ENCODE measurements around the gene CBX3.
"Not testable (repeated sequence)": the region's sequence is repeated elsewhere in the genome, so short reads cannot be mapped to it uniquely, and the experiment has no call there.

The CBX3 gene

DNA sequence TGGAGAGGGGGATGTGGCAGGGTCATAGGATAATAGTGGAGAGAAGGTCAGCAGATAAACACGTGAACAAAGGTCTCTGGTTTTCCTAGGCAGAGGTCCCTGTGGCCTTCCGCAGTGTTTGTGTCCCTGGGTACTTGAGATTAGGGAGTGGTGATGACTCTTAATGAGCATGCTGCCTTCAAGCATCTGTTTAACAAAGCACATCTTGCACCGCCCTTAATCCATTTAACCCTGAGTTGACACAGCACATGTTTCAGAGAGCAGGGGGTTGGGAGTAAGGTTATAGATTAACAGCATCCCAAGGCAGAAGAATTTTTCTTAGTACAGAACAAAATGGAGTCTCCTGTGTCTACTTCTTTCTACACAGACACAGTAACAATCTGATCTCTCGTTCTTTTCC lies 25.6 kb upstream of the CBX3 start:
- not testable (repeated sequence) for H3K27me3 ChIP-seq (ENCODE audit: low read depth, low read length); H3K36me3 ChIP-seq (ENCODE audit: control insufficient read depth in 1 of 2, insufficient read depth in 2 of 2, low read length in 2 of 2); H3K4me3 ChIP-seq (ENCODE audit: low read depth in 1 of 2, low read length in 2 of 2); H3K27ac ChIP-seq (ENCODE audit: low read length); H3K9me3 ChIP-seq (ENCODE audit: control insufficient read depth in 1 of 2, low read length in 2 of 2); H3K4me1 ChIP-seq (ENCODE audit: control insufficient read depth in 1 of 2, insufficient read depth in 2 of 2, low read length in 2 of 2)

DNA sequence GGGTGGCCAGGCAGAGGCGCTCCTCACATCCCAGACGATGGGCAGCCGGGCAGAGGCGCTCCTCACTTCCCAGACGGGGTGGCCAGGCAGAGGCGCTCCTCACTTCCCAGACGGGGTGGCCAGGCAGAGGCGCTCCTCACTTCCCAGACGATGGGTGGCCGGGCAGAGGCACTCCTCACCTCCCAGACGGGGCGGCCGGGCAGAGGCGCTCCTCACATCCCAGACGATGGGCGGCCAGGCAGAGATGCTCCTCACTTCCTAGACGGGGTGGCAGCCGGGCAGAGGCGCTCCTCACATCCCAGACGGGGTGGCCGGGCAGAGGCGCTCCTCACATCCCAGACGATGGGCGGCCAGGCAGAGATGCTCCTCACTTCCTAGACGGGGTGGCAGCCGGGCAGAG lies 24.8 kb upstream of the CBX3 start:
- H3K9me3 ChIP-seq (ENCODE audit: control insufficient read depth in 1 of 2, low read length in 2 of 2); H3K27ac ChIP-seq (ENCODE audit: low read length); H3K36me3 ChIP-seq (ENCODE audit: control insufficient read depth in 1 of 2, insufficient read depth in 2 of 2, low read length in 2 of 2): not testable (repeated sequence)

GRCh38 chr7:26177269-26177668 lies 24.3 kb upstream of the CBX3 start:
- H3K9me3 ChIP-seq (ENCODE audit: control insufficient read depth in 1 of 2, low read length in 2 of 2); H3K4me1 ChIP-seq (ENCODE audit: control insufficient read depth in 1 of 2, insufficient read depth in 2 of 2, low read length in 2 of 2); H3K27me3 ChIP-seq (ENCODE audit: low read depth, low read length); H3K4me3 ChIP-seq (ENCODE audit: low read depth in 1 of 2, low read length in 2 of 2); H3K27ac ChIP-seq (ENCODE audit: low read length); H3K36me3 ChIP-seq (ENCODE audit: control insufficient read depth in 1 of 2, insufficient read depth in 2 of 2, low read length in 2 of 2): not testable (repeated sequence)

More for the DNA sequence above, 24.8 kb upstream of the CBX3 start:
- not testable (repeated sequence) for H3K4me1 ChIP-seq (ENCODE audit: control insufficient read depth in 1 of 2, insufficient read depth in 2 of 2, low read length in 2 of 2); H3K27me3 ChIP-seq (ENCODE audit: low read depth, low read length); H3K4me3 ChIP-seq (ENCODE audit: low read depth in 1 of 2, low read length in 2 of 2)

DNA sequence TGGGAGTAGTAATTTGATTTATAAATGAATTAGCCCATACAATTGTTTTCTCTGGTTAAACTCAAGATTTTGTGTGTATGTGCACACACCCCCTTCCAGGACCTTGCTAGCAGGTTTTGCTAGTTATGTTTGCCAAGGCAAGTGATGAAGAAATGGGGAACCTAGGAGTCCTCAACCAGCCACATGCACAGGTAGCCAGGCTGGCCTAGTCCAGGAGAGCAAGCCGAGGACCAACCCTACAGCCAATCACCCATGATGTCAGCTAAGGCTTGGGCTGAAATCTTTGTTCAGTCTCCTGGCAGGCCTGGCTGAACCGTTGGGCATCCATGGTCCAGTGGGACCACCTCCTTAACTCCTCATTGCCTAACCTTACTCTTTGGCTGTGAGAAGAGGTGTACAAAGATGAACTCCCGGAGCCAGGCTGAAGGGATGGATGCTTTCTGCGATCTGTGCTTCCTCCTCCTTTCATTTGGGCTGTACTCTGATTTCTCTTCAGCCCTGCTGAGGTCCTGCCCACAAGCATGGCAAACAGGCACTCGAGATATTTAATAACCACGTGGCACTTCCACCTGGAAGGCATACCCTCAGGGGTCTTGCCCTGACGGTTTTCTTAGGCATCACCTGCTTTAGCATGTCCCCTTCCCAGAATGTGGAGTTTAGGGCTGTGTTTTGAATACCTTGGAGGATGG lies 23.1 kb upstream of the CBX3 start:
- no peak overlapping the region for H3K27ac ChIP-seq (ENCODE audit: low read length)
- H3K27me3 ChIP-seq (ENCODE audit: low read depth, low read length), result no peaks in the 10 kb centered on the region
- no peaks in the 10 kb centered on the region for H3K9me3 ChIP-seq (ENCODE audit: control insufficient read depth in 1 of 2, low read length in 2 of 2)
- H3K4me3 ChIP-seq (ENCODE audit: low read depth in 1 of 2, low read length in 2 of 2), result no peak overlapping the region
- peaks cover 0 to 8% of the 10 kb centered on the region in 2 donors for H3K4me1 ChIP-seq (ENCODE audit: control insufficient read depth in 1 of 2, insufficient read depth in 2 of 2, low read length in 2 of 2)
- no peaks in the 10 kb centered on the region for H3K36me3 ChIP-seq (ENCODE audit: control insufficient read depth in 1 of 2, insufficient read depth in 2 of 2, low read length in 2 of 2)

DNA sequence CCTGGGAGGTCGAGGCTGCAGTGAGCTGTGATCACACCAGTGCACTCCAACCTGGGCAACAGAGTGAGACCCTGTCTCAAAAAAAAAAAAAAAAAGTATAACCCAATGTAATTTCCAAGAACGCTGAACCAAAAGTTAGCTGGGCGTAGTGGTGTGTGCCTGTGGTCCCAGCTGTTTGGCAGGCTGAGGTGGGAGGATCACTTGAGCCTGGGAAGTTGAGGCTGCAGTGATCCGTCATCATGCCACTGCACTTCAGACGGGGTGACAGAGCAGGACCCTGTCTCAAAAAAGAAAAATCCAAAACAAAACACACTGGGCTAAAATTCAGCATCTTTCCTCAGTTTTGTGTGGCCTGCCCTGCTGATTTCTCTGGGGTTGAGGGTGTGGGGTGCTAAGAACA lies 22.1 kb upstream of the CBX3 start:
- H3K4me1 ChIP-seq (ENCODE audit: control insufficient read depth in 1 of 2, insufficient read depth in 2 of 2, low read length in 2 of 2), result peaks cover 0 to 8% of the 10 kb centered on the region in 2 donors

DNA sequence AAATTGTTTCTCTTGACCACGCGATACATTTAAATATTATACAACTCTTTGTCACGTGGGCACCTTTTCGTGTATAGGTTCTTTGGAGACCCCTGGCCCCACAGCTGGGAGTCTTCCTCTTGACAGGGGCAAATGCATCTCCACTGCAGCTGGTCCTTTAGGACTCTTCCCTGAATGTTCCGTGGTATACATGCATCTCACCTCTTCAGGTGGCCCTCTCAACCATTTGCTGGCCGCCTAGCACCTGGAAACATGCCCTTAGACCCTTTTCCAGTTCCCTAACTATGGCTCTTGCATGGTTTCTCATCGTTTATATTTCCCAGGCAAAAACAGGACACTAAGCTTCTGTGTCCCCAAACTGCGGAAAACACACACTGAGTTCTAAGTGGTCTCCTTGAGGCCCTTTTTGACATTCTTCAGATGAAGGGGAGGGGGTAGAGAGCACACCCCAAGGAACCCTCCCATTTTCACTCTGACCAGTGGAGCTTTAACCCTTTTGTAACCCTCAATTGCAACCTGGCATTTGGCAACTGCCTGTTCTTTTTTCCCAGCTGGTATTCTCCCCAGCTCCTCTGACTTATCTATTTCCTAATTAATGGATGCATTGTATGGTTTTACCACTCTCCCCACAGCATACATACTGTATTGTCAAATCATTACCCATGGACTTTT lies 21.6 kb upstream of the CBX3 start:
- H3K9me3 ChIP-seq (ENCODE audit: control insufficient read depth in 1 of 2, low read length in 2 of 2), result no peaks in the 10 kb centered on the region
- H3K27ac ChIP-seq (ENCODE audit: low read length), result no peak overlapping the region
- no peak overlapping the region for H3K4me3 ChIP-seq (ENCODE audit: low read depth in 1 of 2, low read length in 2 of 2)
- H3K27me3 ChIP-seq (ENCODE audit: low read depth, low read length), result no peaks in the 10 kb centered on the region
- peaks cover 0 to 8% of the 10 kb centered on the region in 2 donors for H3K4me1 ChIP-seq (ENCODE audit: control insufficient read depth in 1 of 2, insufficient read depth in 2 of 2, low read length in 2 of 2)
- no peaks in the 10 kb centered on the region for H3K36me3 ChIP-seq (ENCODE audit: control insufficient read depth in 1 of 2, insufficient read depth in 2 of 2, low read length in 2 of 2)

More for the DNA sequence above, 22.1 kb upstream of the CBX3 start:
- Histone ChIP-seq H3K27ac (ENCODE audit: low read length) (no peak overlapping the region), H3K36me3 (ENCODE audit: control insufficient read depth in 1 of 2, insufficient read depth in 2 of 2, low read length in 2 of 2) (no peaks in the 10 kb centered on the region), H3K27me3 (ENCODE audit: low read depth, low read length) (no peaks in the 10 kb centered on the region), H3K4me3 (ENCODE audit: low read depth in 1 of 2, low read length in 2 of 2) (no peak overlapping the region), H3K9me3 (ENCODE audit: control insufficient read depth in 1 of 2, low read length in 2 of 2) (no peaks in the 10 kb centered on the region)

GRCh38 chr7:26180792-26181198 lies 20.8 kb upstream of the CBX3 start:
- Histone ChIP-seq H3K9me3 (ENCODE audit: control insufficient read depth in 1 of 2, low read length in 2 of 2) (no peaks in the 10 kb centered on the region), H3K36me3 (ENCODE audit: control insufficient read depth in 1 of 2, insufficient read depth in 2 of 2, low read length in 2 of 2) (no peaks in the 10 kb centered on the region), H3K4me3 (ENCODE audit: low read depth in 1 of 2, low read length in 2 of 2) (no peak overlapping the region), H3K27ac (ENCODE audit: low read length) (no peak overlapping the region), H3K27me3 (ENCODE audit: low read depth, low read length) (no peaks in the 10 kb centered on the region), H3K4me1 (ENCODE audit: control insufficient read depth in 1 of 2, insufficient read depth in 2 of 2, low read length in 2 of 2) (peaks cover 0 to 8% of the 10 kb centered on the region in 2 donors)

DNA sequence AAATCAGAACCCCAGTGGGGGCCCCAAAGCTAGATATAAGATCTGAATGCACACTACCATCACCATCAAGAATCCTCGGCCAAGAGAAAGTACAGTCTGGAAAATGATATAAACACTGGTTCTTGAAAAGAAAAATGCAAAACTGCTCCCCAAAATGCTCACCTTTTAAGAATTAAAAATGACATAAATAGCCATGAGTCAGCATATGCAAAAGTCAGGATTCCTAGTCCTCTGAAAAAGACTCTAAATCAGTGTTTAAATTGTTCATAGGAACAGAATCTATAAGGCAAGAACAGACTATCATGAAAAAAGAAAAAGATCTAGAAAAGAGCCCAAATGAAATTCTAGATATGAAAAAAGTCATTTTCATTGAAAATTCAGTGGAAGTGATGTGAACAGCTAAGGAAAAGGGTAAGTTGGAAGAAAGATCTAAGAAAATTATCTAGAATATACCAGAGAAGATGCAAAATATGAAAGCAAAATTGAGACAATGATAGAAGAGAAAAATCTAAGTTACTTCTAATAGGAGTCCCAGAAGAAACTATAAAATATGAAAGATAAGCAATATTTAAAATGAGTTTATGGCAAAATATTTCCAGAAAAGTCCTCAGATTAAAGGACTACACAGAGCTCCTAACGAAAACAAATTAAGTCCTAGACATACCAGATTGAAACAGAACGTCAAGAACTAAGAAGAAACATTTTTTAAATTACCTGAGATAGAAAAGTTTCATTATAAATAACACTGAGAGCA lies 19.9 kb upstream of the CBX3 start:
- Histone ChIP-seq H3K4me1 (ENCODE audit: control insufficient read depth in 1 of 2, insufficient read depth in 2 of 2, low read length in 2 of 2) (peaks cover 0 to 8% of the 10 kb centered on the region in 2 donors), H3K4me3 (ENCODE audit: low read depth in 1 of 2, low read length in 2 of 2) (no peak overlapping the region), H3K27ac (ENCODE audit: low read length) (no peak overlapping the region)

DNA sequence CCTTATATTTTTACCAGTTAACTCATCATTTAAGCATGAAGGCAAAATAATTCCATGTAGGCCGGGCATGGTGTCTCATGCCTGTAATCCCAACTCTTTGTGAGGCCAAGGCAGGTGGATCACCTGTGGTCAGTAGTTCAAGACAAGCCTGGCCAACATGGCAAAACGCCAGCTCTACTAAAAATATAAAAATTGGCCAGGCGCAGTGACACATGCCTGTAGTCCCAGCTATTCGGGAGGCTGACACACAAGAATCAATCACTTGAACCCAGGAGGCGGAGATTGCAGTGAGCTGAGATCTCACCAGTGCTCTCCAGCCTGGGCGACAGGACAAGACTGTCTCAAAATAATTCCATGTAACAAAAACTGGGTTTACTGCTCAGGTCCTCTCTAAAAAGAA lies 19.3 kb upstream of the CBX3 start:
- Histone ChIP-seq H3K9me3 (ENCODE audit: control insufficient read depth in 1 of 2, low read length in 2 of 2) (no peaks in the 10 kb centered on the region), H3K27me3 (ENCODE audit: low read depth, low read length) (no peaks in the 10 kb centered on the region), H3K4me1 (ENCODE audit: control insufficient read depth in 1 of 2, insufficient read depth in 2 of 2, low read length in 2 of 2) (peaks cover 0 to 8% of the 10 kb centered on the region in 2 donors), H3K36me3 (ENCODE audit: control insufficient read depth in 1 of 2, insufficient read depth in 2 of 2, low read length in 2 of 2) (peaks cover 0 to 3% of the 10 kb centered on the region in 2 donors), H3K4me3 (ENCODE audit: low read depth in 1 of 2, low read length in 2 of 2) (no peak overlapping the region), H3K27ac (ENCODE audit: low read length) (no peak overlapping the region)

More for the DNA sequence above, 19.9 kb upstream of the CBX3 start:
- Histone ChIP-seq H3K36me3 (ENCODE audit: control insufficient read depth in 1 of 2, insufficient read depth in 2 of 2, low read length in 2 of 2) (no peaks in the 10 kb centered on the region), H3K27me3 (ENCODE audit: low read depth, low read length) (no peaks in the 10 kb centered on the region), H3K9me3 (ENCODE audit: control insufficient read depth in 1 of 2, low read length in 2 of 2) (no peaks in the 10 kb centered on the region)

- Histone ChIP-seq H3K9me3 (ENCODE audit: control insufficient read depth in 1 of 2, low read length in 2 of 2) (no peaks in the 10 kb centered on the region), H3K4me3 (ENCODE audit: low read depth in 1 of 2, low read length in 2 of 2) (no peak overlapping the region), H3K27me3 (ENCODE audit: low read depth, low read length) (no peaks in the 10 kb centered on the region), H3K4me1 (ENCODE audit: control insufficient read depth in 1 of 2, insufficient read depth in 2 of 2, low read length in 2 of 2) (peaks cover 0 to 8% of the 10 kb centered on the region in 2 donors), H3K27ac (ENCODE audit: low read length) (no peak overlapping the region), H3K36me3 (ENCODE audit: control insufficient read depth in 1 of 2, insufficient read depth in 2 of 2, low read length in 2 of 2) (peaks cover 0 to 7% of the 10 kb centered on the region in 2 donors)
Measured at GRCh38 chr7:26182706-26183105, 18.8 kb upstream of the CBX3 start.

GRCh38 chr7:26183545-26184280 lies 17.8 kb upstream of the CBX3 start:
- Histone ChIP-seq H3K4me1 (ENCODE audit: control insufficient read depth in 1 of 2, insufficient read depth in 2 of 2, low read length in 2 of 2) (peaks cover 0 to 8% of the 10 kb centered on the region in 2 donors), H3K36me3 (ENCODE audit: control insufficient read depth in 1 of 2, insufficient read depth in 2 of 2, low read length in 2 of 2) (peaks cover 7 to 17% of the 10 kb centered on the region in 2 donors), H3K27me3 (ENCODE audit: low read depth, low read length) (no peaks in the 10 kb centered on the region), H3K27ac (ENCODE audit: low read length) (no peak overlapping the region), H3K9me3 (ENCODE audit: control insufficient read depth in 1 of 2, low read length in 2 of 2) (no peaks in the 10 kb centered on the region), H3K4me3 (ENCODE audit: low read depth in 1 of 2, low read length in 2 of 2) (no peak overlapping the region)
